ENCODE data around the gene CTDSPL2.
"Not testable (repeated sequence)": the region's sequence is repeated elsewhere in the genome, so short reads cannot be mapped to it uniquely, and the experiment has no call there.

The CTDSPL2 gene

DNA sequence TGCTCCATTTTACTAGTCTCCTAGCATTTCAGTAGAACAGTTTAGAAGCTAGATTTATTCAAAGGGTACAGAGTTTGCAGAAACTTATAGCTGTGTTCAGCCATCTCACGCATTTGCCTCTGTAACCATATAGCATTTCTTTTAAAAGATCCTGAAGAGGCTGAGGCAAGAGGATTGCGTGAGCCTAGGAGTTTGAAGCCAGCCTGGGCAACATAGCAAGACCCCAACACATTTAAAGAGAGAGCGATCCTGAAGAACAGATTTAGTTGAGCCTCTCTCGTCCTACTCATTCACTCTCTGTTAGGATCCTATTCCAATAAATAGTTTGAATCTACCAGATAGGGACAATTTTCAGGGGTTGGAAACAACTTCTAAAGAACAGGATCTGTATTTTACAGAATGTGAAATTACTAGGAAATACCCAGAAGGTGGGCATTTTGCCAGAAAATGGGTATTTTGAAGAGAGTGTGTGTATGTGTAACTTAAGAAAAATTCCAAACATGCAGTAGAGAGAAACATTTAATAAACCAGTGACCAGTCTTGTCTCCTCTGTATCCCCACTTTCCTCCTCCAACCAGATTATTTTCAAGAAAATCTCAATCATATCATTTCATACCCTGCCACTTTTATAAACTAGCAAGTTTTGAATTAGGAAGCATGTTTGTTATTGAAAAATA lies 114.0 kb downstream of the CTDSPL2 start:
- no peak for DNase-seq

DNA sequence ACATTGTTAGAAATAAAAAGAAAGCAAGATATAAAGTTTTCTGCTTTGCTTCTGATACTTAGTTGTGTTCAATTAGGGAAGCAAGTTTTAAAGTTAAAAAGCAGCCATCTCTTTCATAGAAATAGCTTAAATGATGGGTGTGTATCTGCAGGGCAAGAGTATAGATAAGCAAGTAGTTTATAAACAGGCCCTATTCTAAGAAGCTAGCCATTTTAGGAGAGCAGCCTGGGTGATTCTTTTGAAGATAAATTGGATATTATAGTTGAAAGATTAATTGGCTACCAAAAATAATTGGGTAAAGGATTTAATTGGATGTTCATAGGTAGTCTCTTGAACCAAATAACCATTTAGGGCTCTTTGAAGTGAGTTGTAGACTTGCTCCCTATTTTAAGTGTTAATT lies 115.2 kb downstream of the CTDSPL2 start:
- no peak for DNase-seq

DNA sequence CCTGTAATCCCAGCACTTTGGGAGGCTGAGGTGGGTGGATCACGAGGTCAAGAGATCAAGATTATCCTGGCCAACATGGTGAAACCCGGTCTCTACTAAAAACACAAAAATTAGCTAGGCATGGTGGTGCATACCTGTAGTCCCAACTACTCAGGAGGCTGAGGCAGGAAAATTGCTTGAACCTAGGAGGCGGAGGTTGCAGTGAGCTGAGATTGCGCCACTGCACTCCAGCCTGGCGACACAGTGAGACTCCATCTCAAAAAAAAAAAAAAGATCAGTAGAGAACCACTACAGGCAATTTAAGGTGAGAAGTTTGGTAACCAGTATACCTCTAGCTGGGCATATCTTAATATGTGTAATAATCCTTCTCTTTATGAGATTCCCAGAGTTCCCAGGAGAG lies 117.3 kb downstream of the CTDSPL2 start:
- DNase-seq = not testable (repeated sequence)

DNA sequence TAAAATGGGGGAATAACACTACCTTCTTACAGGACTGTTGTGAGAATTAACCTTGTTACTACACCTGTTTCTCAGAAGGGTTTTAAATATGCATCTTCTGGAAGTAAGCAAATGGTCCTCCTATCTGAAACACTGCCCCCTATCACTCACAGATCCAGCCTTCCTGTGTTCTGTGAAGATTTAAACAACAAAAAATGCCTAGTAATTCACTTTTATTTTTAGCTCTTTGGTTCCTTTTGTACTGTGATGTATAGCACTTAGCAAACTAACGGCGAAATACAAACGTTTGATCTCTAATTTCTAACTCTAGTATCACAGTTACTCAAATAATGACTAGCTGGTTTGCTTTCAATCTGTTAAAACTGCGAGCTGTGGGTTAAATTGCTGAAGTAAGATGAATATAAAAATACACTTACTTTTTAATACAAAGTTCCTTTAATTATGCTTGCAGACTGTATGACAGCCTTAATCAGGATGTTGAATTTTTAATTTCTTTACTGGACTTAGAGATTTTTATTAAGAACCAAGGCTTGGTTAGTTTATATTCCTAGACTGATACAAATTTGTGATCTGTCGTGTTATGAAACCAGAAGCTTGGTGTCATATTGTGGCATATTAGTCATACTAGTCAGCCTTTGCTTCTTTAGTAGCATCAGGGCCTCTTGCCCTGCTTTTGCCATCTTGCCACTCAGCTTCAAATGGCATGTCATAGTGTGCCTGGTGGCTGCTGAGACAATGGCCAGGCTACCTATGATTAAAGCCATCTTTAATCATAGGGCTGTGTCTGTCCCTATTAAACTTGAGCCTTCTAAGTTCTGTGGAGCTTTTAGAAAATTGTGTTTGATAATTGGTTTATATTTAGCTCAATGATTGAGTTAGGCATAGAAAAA lies 118.7 kb downstream of the CTDSPL2 start:
- no peak for DNase-seq

DNA sequence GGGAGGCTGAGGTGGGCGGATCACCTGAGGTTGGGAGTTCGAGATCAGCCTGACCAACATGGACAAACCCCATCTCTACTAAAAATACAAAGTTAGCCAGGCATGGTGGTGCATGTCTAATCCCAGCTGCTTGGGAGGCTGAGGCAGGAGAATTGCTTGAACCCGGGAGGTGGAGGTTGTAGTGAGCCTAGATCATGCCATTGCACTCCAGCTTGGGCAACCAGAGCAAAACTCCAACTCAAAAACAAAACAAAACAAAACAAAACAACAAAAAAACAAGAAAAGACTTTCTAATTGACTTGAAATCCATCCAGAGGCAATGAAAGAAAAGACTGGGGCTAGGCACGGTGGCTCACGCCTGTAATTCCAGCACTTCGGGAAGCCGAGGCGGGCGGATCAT lies 121.7 kb downstream of the CTDSPL2 start:
- DNase-seq = not testable (repeated sequence)

DNA sequence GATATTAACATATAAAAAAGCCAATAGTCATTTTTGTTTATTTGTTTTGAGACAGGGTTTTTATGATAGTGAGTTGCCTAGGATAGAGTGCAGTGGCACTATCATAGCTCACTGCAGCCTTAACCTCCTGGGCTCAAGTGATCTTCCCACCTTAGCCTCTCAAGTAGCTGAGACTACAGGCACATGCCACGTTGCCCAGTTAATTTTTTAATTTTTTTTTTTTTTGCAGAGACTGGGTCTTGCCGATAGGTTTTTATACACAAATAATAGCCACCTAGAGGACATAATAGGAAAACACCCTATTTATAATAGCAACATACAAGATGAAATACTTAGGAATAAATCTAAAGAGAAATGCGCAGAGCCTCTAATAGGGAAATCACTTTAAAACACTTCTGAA lies 122.8 kb downstream of the CTDSPL2 start:
- no peak for DNase-seq

DNA sequence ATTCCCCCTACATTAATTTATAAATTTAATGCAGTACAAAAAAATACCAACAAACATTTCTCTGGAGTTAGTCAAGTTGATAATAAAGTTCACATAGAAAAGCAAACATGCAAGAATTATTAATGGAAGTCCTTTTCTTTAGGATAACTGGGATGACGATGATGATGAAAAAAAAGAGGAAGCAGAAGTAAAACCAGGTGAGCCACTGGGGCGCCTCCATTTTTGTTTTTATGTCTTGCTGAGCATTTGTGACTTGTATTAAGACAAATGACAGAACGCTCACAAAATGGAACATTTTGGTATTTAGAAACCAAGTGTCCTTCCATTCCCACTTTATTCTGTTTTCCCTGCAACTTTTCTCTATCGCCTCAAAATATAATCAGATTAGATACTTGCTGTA lies 123.3 kb downstream of the CTDSPL2 start:
- DNase-seq = no peak

DNA sequence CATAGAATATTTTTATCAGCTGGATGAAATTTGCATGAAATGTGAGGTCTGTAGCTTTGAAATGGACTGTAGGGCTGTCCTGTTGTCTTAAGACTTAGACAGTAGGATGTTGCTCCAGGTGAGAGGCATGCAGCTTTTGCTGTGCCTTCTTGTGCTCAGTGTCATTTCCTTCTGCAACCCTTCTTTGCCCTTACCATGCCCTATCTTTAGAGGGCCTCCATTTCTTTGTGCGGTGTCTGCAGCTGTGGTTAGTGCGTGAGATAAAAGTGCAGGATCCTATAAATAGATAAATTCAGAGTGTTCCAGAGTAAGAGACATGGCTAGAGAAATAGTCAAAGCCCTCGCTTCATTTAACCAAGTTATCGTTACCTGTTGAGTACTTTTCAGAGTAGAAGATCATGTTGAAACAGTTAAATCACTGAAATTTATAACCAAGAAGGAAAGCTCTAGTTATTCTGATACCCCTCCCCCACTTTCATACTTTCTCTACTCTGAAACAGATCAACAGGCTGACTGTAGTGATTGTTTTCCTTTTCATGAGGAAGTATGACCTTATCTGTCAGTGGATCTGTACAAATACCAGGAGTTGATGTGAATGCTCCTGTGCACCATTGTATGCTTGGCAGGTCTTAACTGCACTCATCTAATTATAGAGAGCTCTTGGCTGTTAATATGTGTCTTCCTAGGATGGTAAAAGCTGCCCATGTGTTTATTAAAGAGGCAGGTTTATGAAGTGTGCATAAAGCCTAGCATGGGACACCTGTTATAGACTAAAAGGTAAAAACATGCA lies 127.7 kb downstream of the CTDSPL2 start:
- DNase-seq = no peak

DNA sequence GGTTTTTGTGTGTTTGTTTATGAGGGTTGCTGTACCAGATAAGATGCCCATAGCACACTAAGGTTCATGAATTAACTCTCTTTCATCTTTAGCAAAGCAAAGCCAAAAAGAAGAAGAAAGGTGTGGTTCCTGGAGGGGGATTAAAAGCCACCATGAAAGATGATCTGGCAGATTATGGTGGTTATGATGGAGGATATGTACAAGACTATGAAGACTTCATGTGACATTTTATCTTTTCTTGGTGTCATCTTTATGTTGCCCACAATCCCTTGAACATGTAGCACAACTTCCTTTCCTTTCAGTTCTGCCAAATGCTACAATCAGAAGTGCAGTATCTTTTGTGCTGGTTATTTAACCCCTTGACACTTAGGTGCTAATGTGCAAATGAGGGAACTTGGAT lies 133.5 kb downstream of the CTDSPL2 start:
- DNase-seq = not testable (repeated sequence)

DNA sequence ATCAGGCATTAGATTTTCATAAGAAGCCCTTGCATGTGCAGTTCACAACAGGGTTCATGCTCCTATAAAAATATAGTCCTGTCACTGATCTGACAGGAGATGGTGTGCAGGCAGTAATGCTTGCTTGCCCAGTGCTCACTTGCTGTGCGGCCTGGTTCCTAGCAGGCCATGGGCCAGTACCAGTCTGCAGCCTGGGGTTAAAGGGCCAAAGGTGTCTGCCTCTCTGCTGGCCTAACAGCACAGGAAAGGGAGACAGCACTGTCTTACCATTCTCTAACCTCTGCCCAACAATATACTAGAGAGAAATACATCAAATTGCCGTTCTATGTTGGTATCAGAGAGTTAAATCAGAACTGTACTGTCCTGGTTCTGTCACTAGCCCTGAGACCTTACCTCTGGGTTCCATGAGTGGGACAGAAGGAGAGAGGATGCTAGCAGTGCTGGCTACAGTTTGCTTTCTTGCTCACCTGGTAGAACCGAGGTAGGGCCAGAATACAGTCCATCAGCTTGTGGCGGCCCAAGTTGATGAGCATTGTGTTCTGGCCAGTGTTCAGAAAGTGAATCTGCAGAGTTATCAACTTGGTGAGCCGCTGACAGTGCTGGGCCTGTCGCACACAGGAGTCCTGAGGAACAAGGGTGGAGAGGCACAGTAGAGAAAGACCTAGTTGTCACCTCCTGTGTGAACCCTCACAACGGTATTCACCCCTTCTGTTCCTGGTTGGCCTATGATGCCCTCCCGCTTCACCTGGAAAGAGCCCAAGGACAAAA lies 138.1 kb downstream of the CTDSPL2 start:
- no peak for DNase-seq

DNA sequence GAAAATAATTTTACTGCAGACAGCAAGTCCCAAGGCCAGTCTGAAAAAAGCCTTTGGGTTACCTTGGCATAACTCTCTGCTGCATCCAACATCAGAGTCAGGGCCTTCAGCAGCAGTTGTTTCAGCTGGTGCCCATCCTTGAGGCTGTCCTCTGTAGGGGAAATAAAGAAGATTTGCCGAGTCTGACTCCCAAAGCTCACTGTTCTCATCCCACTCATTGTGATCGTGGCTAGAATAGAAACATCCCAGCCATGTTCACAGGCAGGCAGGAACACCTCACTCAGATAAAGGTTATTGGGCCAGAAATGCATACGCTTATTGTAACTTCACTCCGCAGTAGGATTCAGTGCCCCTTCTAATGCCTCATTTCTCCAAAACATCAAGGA lies 138.7 kb downstream of the CTDSPL2 start:
- DNase-seq = no peak

DNA sequence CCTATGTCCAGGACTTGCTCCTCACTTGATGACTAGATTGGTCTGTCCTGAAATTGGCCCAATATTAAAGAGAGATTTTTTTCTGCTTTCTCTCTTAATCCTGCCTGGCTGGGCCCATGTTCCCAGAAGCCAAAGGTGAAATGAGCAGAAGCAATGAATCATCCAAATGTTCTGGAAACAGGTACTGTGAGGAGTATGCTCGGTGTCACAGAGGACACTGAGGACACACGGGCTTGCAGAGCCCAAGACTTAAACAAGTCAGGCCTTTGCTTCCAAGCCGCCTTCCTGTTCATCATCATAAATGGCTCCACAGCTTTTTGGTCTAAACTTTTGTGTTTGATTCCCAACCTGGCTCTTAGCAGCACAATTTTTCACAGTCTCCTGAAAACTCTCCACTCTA lies 140.9 kb downstream of the CTDSPL2 start:
- DNase-seq = no peak

DNA sequence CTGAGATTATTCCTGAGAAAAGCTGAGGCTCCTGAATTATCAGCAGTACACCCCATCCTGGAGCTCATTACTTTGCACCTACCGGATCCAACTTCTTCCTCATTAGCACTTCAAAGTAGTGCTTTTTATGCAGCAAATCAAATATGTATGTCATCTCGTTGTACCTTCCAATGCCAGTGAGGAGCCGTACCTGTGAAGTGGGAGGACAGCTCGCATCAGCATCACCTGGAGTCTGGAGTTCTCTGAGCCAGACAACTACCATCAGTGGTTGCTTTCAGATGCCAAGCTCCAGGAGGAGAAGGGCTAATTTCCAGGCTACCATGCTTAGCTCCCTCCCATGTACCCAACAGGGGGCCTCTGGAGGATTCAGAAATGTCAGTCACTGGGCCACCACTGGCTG lies 141.9 kb downstream of the CTDSPL2 start:
- no peak for DNase-seq

DNA sequence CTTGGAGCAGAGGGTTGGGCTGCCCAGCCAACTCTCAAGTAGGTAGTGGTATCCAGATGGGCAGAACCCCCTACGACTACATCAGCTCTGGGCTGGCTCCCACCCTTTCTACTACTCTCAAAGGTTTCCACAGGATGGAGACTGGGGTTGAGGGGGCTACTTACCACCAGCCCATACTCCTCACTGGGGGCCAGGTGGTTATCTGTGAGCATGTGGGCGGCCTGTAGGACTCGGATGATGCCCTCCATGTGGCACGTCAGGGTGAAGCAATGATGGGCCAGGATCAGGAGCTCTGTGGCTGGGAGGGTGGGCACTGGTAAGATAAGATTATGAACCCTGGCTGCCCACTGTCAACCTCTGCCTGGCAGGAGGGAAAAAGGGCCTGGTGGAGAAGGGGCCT lies 142.9 kb downstream of the CTDSPL2 start:
- no peak for DNase-seq

DNA sequence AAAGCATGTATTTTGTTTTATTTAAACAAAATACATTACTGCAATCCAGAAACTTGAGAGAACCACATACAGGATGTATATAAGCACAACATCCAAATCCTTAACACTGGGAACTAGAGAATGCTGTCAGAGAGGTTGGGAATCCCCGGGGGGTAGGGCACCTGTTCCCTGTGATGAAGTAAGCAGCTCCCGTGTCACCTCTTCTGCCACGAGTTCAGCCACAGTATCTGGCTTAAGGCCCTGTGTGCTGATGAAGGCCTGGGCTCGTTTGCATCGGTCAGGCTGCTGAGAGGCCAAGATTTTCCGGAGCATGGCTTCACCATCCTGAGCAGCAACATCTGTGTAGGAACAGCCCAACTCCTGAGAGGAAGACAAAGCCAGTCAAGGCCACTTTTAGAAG lies 146.0 kb downstream of the CTDSPL2 start:
- DNase-seq = no peak

DNA sequence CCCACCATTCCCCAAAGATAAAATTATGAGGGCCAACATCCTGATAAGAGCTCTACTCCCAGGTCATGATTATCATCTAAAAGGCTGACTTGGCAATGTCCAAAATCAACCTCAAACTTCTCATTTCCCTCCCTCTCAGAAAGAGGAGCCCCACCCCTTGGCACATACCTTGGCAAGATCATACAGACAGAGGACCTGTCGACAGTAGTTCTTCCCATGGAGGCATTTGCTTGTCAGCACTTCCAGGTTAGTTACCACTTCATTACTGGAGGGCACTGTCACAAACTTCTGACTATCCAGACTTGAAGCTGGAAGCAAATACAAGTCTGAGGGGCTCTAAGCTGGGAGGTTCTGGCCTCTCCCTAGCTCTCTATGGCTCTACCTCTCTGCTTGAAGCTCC lies 147.3 kb downstream of the CTDSPL2 start:
- no peak for DNase-seq
